Globus pallidus (tissue), 1 donor: Measurements from ENCODE around the gene DEFB131B.
"Not testable (repeated sequence)": the region's sequence is repeated elsewhere in the genome, so short reads cannot be mapped to it uniquely, and the experiment has no call there.

Experiments
- DNase-seq: peaks from one replicate; pipeline ENCODE4 v3.0.0-alpha.2; 2015; ENCODE audit warnings: low spot score

The DEFB131B gene

GRCh38 chr11:71878059-71878458 lies at the start of gene DEFB131B:
Gene DEFB131B, plus strand, starts transcription at chr11:71878453. Its CDS starts 0 bp downstream, at chr11:71878453.
- DNase-seq, result not testable (repeated sequence)

- DNase-seq, result not testable (repeated sequence)
These were observed 49.0 kb upstream of the DEFB131B start for GRCh38 chr11:71829247-71829646.

- not testable (repeated sequence) for DNase-seq
These were observed 48.6 kb upstream of the DEFB131B start for GRCh38 chr11:71829686-71830085.

GRCh38 chr11:71832811-71833210 lies 45.4 kb upstream of the DEFB131B start, which contains the start of gene DEFB108B:
Gene DEFB108B, plus strand, starts transcription at chr11:71833200. Its CDS starts 0 bp downstream, at chr11:71833200.
- not testable (repeated sequence) for DNase-seq

GRCh38 chr11:71842720-71843119 lies 35.5 kb upstream of the DEFB131B start:
- not testable (repeated sequence) for DNase-seq

GRCh38 chr11:71843355-71843754 lies 34.9 kb upstream of the DEFB131B start:
- not testable (repeated sequence) for DNase-seq

GRCh38 chr11:71843858-71844257 lies 34.4 kb upstream of the DEFB131B start:
- no peak for DNase-seq

GRCh38 chr11:71853895-71854294 lies 24.4 kb upstream of the DEFB131B start:
- DNase-seq, result not testable (repeated sequence)

GRCh38 chr11:71855880-71856279 lies 22.4 kb upstream of the DEFB131B start:
- DNase-seq, result not testable (repeated sequence)

GRCh38 chr11:71860835-71861234 lies 17.4 kb upstream of the DEFB131B start:
- not testable (repeated sequence) for DNase-seq

GRCh38 chr11:71863978-71864627 lies 14.2 kb upstream of the DEFB131B start:
- peak; percentile 3 for DNase-seq

- not testable (repeated sequence) for DNase-seq
These were observed 11.0 kb upstream of the DEFB131B start for GRCh38 chr11:71867209-71867608.

- not testable (repeated sequence) for DNase-seq
These were observed 8.3 kb upstream of the DEFB131B start for GRCh38 chr11:71869931-71870330.

GRCh38 chr11:71870661-71871060 lies 7.6 kb upstream of the DEFB131B start:
- not testable (repeated sequence) for DNase-seq

- not testable (repeated sequence) for DNase-seq
These were observed 2.0 kb upstream of the DEFB131B start for GRCh38 chr11:71876262-71876661.

- not testable (repeated sequence) for DNase-seq
These were observed 7.6 kb downstream of the DEFB131B start for GRCh38 chr11:71885806-71886205.

GRCh38 chr11:71888335-71889010 lies 10.2 kb downstream of the DEFB131B start:
- not testable (repeated sequence) for DNase-seq

- not testable (repeated sequence) for DNase-seq
These were observed 11.1 kb downstream of the DEFB131B start for GRCh38 chr11:71889181-71889872.

GRCh38 chr11:71895961-71896360 lies 17.7 kb downstream of the DEFB131B start:
- DNase-seq, result no peak

GRCh38 chr11:71901137-71901536 lies 22.9 kb downstream of the DEFB131B start:
- DNase-seq, result not testable (repeated sequence)

- DNase-seq, result no peak
These were observed 30.0 kb downstream of the DEFB131B start for GRCh38 chr11:71908218-71908617.

GRCh38 chr11:71910775-71911174 lies 32.5 kb downstream of the DEFB131B start:
- DNase-seq, result not testable (repeated sequence)
